OCI-LY1 (cell line): Measurements from ENCODE around the gene BAG5.

Experiments used
- H2AFZ ChIP-seq: fragments of 200-600 bp; sonication (generic), shearing (Covaris generic); 2 replicates; pipeline ENCODE4 v1.6.0; 2014; ENCODE audit warnings: antibody characterized with exemption, mild to moderate bottlenecking, low read length
- H3F3A ChIP-seq: fragments of 200-600 bp; sonication (generic), shearing (Covaris generic); 2 replicates; pipeline ENCODE4 v1.6.0; 2014; ENCODE audit warnings: mild to moderate bottlenecking, antibody characterized with exemption, low read length, moderate library complexity; ENCODE audit not compliant: insufficient read depth
- H3K27ac ChIP-seq: fragments of 200-600 bp; sonication (generic); 2 replicates; pipeline ENCODE4 v1.5.1; 2014; ENCODE audit warnings: low read length, mixed run types, mild to moderate bottlenecking, low read depth; ENCODE audit not compliant: poor library complexity, severe bottlenecking
- H3K27me3 ChIP-seq: fragments of 200-600 bp; sonication (generic); 2 replicates; pipeline ENCODE4 v1.6.0; 2014; ENCODE audit warnings: antibody characterized with exemption, mild to moderate bottlenecking, low read length, moderate library complexity; ENCODE audit not compliant: insufficient read depth
- H3K36me3 ChIP-seq: fragments of 200-600 bp; sonication (generic); 2 replicates; pipeline ENCODE4 v1.6.1; 2014; ENCODE audit warnings: mild to moderate bottlenecking, antibody characterized with exemption, low read length, moderate library complexity, mixed read lengths; ENCODE audit not compliant: insufficient read depth
- H3K4me1 ChIP-seq: fragments of 200-600 bp; sonication (generic); 2 replicates; pipeline ENCODE4 v1.5.1; 2014; ENCODE audit warnings: mild to moderate bottlenecking, low read length, moderate library complexity; ENCODE audit not compliant: insufficient read depth, severe bottlenecking
- H3K4me2 ChIP-seq: fragments of 200-600 bp; sonication (generic), shearing (Covaris generic); 2 replicates; pipeline ENCODE4 v1.6.1; 2014; ENCODE audit warnings: low read length
- H3K4me3 ChIP-seq: fragments of 200-600 bp; sonication (generic); 2 replicates; pipeline ENCODE4 v1.5.1; 2014; ENCODE audit warnings: low read length, low read depth, mild to moderate bottlenecking, mixed read lengths; ENCODE audit not compliant: poor library complexity, severe bottlenecking
- H3K79me2 ChIP-seq: fragments of 200-600 bp; shearing (Covaris generic); 2 replicates; pipeline ENCODE4 v1.6.1; 2016; ENCODE audit warnings: mixed run types, low read length, mixed read lengths; ENCODE audit not compliant: insufficient read depth
- H3K9ac ChIP-seq: fragments of 200-600 bp; sonication (generic), shearing (Covaris generic); 2 replicates; pipeline ENCODE4 v1.6.1; 2014; ENCODE audit warnings: mild to moderate bottlenecking, low read length, mixed read lengths
- H3K9me2 ChIP-seq: fragments of 200-600 bp; sonication (generic), shearing (Covaris generic); 2 replicates; pipeline ENCODE4 v1.6.1; 2014; ENCODE audit warnings: low read depth, mild to moderate bottlenecking, low read length, mixed read lengths
- H3K9me3 ChIP-seq: fragments of 200-600 bp; shearing (Covaris generic); 2 replicates; pipeline ENCODE4 v1.6.1; 2014; ENCODE audit warnings: low read length, mixed read lengths
- H4K20me1 ChIP-seq: fragments of 200-600 bp; sonication (generic), shearing (Covaris generic); 2 replicates; pipeline ENCODE4 v1.6.0; 2016; ENCODE audit warnings: mild to moderate bottlenecking, low read length; ENCODE audit not compliant: insufficient read depth
- EZH2 ChIP-seq: fragments of 200-600 bp; sonication (generic), shearing (Covaris generic); IDR thresholded peaks from 2 replicates; pipeline ENCODE4 v1.8.0; 2017; ENCODE audit warnings: borderline replicate concordance, mixed run types, mild to moderate bottlenecking, antibody characterized with exemption, low read length, moderate library complexity, mixed read lengths
- TF ChIP-seq, protein P1 (sequence below): fragments of 200-600 bp; sonication (generic), shearing (Covaris generic); IDR thresholded peaks from 2 replicates; pipeline ENCODE4 v1.5.1; 2017; ENCODE audit warnings: mild to moderate bottlenecking, antibody characterized with exemption, low read length, moderate library complexity, mixed read lengths

The BAG5 gene

DNA sequence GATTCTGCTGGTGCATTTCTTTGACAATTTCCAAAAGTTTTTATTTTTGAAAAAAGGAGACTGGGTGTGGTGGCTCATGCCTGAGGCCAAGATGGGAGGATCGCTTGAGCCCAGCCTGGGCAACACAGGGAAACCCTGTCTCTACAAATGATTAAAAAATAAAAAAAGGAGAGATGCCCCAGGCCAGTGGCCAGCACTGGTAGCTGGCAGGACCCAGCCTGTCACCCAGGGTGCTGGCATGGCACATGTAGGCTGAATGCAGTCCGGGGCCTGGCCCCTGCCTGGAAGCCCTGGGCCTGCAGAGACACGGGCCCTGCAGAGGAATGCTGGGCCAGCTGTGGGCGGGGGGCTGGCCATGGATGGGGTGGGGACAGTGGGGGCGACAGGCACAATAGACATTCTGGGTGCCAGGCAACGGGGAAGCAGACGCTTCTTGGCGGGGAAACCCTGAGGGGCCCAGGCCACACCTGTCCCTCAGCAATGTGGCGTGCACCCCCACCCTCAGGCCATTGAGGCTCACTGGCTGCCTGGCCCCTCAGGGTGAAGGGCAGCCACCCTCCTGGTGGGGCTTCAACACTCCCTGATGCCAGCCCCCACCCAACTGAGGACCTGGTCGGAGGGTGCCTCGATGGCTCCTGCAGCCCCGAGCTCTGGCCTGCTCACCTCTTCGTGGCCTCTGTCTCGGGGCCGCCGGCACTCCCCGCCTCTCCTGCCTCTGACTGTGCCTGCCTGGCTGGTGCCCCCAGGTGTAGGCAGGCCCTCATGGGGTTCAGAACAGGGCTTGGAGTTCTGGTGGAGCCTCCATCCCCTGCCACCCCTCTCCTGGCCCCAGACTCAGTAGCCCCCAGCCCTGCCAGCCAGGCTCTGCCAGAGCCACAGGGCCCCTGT is 21.4 kb downstream of the BAG5 start:
- H3K79me2 ChIP-seq = no peaks in the 10 kb centered on the region
- no peak overlapping the region for H3K9ac ChIP-seq
- H3K4me1 ChIP-seq = no peaks in the 10 kb centered on the region
- H3K27me3 ChIP-seq = 0 out of 2 replicates have a peak, but pooled peaks cover 6% of the 10 kb centered on the region
- H3F3A ChIP-seq = no peaks in the 10 kb centered on the region
- no peak overlapping the region for H3K4me2 ChIP-seq
- H3K4me3 ChIP-seq = no peak overlapping the region
- TF ChIP-seq EZH2 = no peak
- TF ChIP-seq, protein P1, sequence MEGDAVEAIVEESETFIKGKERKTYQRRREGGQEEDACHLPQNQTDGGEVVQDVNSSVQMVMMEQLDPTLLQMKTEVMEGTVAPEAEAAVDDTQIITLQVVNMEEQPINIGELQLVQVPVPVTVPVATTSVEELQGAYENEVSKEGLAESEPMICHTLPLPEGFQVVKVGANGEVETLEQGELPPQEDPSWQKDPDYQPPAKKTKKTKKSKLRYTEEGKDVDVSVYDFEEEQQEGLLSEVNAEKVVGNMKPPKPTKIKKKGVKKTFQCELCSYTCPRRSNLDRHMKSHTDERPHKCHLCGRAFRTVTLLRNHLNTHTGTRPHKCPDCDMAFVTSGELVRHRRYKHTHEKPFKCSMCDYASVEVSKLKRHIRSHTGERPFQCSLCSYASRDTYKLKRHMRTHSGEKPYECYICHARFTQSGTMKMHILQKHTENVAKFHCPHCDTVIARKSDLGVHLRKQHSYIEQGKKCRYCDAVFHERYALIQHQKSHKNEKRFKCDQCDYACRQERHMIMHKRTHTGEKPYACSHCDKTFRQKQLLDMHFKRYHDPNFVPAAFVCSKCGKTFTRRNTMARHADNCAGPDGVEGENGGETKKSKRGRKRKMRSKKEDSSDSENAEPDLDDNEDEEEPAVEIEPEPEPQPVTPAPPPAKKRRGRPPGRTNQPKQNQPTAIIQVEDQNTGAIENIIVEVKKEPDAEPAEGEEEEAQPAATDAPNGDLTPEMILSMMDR = no peak
- H3K9me3 ChIP-seq = no peaks in the 10 kb centered on the region
- H2AFZ ChIP-seq = no peak overlapping the region
- no peaks in the 10 kb centered on the region for H4K20me1 ChIP-seq
- no peaks in the 10 kb centered on the region for H3K36me3 ChIP-seq
- no peaks in the 10 kb centered on the region for H3K9me2 ChIP-seq
- H3K27ac ChIP-seq = no peak overlapping the region

DNA sequence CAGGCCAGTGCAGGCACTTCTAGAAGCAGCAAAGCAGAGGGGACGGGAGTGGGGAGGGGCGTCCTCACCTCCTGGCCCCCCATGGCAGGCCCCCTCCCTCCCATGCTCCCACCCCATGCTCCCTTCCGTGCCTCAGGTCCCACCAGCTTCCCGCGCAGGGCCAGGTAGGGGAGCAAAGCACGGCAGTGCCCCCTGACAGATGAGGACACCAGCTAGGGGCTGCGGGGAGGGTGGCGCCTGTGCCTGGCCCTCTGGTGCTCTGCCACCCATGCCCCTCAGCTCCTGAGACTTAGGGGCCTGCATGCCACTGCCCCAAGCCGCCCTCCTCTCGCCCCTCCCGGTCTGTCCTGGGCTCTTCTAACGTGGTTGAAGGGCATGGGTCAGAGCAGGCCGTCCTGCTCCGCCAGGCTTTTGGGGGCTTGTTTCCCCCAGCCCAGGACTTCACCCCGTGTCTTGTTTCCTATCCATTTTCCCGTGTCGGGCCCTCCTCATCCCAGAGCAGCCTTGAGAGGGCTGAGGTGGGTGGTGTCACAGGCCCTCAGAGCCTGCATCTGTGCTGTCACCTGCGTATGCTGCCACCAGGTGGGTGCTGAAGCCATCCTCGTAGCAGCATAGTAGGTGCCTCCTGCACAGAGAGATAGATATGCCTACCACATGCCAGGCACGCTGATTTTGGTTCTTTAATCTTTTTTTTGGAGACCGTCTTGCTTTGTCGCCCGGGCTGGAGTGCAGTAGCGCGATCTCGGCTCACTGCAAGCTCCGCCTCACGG is 23.2 kb downstream of the BAG5 start:
- H3K9me2 ChIP-seq = no peaks in the 10 kb centered on the region
- H3K4me3 ChIP-seq = no peak overlapping the region
- no peaks in the 10 kb centered on the region for H3K79me2 ChIP-seq
- H3K36me3 ChIP-seq = peaks cover 11% of the 10 kb centered on the region; the same call in 1 of the 2 replicates
- H2AFZ ChIP-seq = no peak overlapping the region
- TF ChIP-seq EZH2 = no peak
- TF ChIP-seq, protein P1 = no peak; the same call in 1 of the 2 replicates
- H3K9ac ChIP-seq = no peak overlapping the region
- no peaks in the 10 kb centered on the region for H3K9me3 ChIP-seq
- no peaks in the 10 kb centered on the region for H4K20me1 ChIP-seq
- no peak overlapping the region for H3K27ac ChIP-seq
- no peaks in the 10 kb centered on the region for H3K4me1 ChIP-seq
- H3F3A ChIP-seq = no peaks in the 10 kb centered on the region
- H3K27me3 ChIP-seq = 0 out of 2 replicates have a peak, but pooled peaks cover 6% of the 10 kb centered on the region
- H3K4me2 ChIP-seq = no peak overlapping the region

DNA sequence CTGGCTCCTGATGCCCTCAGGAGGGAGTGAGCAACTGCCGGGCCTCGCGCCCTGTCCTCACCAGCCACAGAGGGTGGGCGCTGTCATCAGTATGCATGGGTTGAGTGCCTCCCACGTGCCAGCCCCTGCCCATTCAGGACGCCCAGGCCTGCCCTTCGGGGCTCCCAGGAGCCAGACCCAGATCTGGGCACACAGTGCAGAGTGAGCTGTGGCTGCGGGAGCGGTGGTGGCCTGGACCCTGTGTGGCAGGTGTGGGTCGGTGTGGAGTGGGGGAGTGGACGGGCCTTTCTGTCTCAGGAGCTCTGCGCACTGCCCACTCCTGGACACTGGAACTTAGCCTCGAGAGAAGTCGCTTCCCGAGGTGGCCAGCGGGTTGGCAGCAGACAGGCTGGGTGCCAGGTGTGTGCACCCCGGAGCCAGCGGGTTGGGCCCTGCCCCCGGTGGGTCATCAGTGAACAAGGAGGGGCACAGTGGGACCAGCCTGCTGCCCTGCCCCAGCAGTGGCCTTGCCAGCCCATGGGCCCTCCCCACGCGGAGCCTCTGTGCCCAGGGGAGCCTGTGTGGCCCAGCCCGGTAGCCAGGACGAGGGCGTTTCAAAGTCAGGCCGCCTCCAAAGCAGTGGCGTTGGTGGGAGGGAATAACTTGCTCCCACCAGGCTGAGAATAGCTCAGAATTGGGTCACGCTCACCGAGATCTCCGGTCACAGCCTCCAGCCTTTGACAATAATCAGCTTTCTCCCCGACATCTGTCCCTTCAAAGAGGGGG is 24.0 kb downstream of the BAG5 start:
- Histone ChIP-seq H3K4me3 (no peak overlapping the region), H3K9ac (no peak overlapping the region), H3K79me2 (no peaks in the 10 kb centered on the region), H3K9me3 (no peaks in the 10 kb centered on the region), H2AFZ (no peak overlapping the region), H3K9me2 (no peaks in the 10 kb centered on the region), H3K36me3 (peaks cover 16% of the 10 kb centered on the region; the same call in 1 of the 2 replicates), H4K20me1 (no peaks in the 10 kb centered on the region), H3K27ac (no peak overlapping the region), H3K27me3 (0 out of 2 replicates have a peak, but pooled peaks cover 6% of the 10 kb centered on the region), H3F3A (no peaks in the 10 kb centered on the region), H3K4me2 (no peak overlapping the region), H3K4me1 (no peaks in the 10 kb centered on the region)
- TF ChIP-seq, protein P1 = no peak
